NCI-H2171 treated with DMSO at 0.1 percent for 48 hours (cell line): ENCODE measurements around the gene MARS2.
"Not testable (repeated sequence)": the region's sequence is repeated elsewhere in the genome, so short reads cannot be mapped to it uniquely, and the experiment has no call there.

Source experiments
- DNase-seq: peaks from one replicate; lab custom pipeline; 2025; lab: John Stamatoyannopoulos, UW

MARS2 gene

DNA sequence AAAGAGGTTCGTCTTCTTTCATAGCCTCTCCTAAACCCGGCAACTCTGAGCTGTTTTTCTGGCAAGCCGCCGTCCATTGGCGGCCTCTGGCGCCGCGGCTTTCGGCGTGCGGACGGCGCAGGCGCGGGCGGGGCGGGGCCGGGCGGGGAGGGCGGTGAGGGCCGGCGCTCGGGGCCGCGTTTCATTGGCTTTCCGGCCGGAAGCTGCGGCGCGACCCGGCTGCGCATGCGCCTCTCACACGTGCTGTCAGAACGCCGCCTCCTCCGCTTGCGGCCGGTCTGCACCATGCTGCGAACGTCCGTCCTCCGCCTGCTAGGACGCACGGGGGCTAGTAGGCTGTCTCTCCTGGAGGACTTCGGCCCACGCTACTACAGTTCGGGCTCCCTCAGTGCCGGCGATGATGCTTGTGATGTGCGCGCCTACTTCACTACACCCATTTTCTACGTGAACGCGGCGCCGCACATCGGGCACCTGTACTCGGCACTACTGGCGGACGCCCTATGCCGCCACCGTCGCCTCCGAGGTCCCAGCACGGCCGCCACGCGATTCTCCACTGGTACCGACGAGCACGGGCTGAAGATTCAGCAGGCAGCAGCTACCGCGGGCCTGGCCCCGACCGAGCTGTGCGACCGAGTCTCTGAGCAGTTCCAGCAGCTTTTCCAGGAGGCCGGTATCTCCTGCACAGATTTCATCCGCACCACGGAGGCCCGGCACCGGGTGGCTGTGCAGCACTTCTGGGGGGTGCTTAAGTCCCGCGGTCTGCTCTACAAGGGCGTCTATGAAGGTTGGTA lies at the start of gene MARS2:
Gene MARS2, plus strand, starts transcription at position 249 of the 791 bp plus-strand sequence. Its CDS starts 37 bp downstream, at position 286.
- peak; percentile 89 for DNase-seq

GRCh38 chr2:197657562-197657961 lies 47.6 kb upstream of the MARS2 start:
- DNase-seq = no peak

GRCh38 chr2:197661626-197662025 lies 43.5 kb upstream of the MARS2 start:
- DNase-seq = no peak

- DNase-seq = no peak
These were observed 38.9 kb upstream of the MARS2 start for GRCh38 chr2:197666277-197666676.

GRCh38 chr2:197668296-197668695 lies 36.9 kb upstream of the MARS2 start:
- DNase-seq = no peak

DNA sequence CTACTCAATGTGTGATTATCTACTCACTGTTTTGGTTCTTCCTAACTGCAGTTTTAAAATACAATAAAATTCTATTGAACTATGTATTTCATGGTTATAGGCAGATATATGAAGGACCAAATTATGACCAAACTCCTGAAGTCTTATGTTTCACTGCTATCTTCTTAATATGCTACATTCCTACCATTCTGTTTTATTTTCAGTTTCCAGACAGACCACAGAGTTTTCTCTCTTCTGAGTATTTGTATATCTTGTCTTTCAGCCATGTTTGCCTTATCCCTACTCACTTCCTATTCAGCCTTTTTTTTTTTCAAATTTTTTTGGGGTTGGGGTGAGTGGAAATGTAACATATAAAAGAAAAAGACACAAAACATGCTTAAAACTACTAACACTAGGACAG lies 36.1 kb upstream of the MARS2 start:
- DNase-seq = no peak

DNA sequence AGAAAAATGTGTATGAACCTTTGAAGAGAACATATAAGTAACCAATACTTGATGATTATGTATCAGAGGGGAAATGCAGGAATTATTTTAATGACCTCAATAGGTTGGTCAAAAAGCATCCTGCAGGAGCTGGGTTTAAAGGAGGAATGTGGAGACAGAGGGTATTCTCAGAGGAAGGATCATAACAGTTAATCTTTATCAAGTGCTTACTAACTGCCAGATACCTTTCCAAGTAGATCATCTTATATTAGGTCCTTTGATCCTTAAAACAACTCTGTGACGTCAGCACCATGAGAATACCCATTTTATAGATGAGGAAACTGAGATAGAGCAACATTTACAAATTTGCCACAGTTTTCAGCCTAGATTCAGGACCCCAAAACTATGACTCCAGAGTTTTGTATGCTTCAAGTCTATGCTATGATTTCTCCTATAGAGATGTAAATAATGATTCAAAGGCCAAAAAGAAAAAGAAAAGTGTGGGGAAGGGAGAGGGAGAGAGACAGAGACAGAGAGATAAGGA lies 32.7 kb upstream of the MARS2 start:
- no peak for DNase-seq

DNA sequence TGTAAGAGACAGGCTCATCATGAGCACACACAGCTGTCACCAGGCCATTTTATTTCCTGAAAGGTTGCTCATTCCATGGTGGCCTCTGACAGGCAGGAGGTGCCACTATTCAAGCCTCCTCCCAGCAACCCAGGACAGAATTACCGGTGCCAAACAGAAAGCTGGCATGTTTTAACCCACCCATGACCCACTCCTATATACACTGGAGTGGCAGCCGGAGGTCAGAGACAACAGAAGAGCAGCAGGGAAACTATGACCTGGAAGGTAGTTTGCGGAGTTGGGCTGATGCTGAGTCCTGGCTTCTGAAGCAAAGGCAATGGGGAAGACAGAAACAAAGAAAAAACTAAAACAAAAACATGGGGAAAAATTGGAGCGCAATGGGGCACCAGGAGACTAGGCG lies 32.1 kb upstream of the MARS2 start:
- DNase-seq = no peak

GRCh38 chr2:197673606-197674005 lies 31.6 kb upstream of the MARS2 start:
- DNase-seq = no peak

DNA sequence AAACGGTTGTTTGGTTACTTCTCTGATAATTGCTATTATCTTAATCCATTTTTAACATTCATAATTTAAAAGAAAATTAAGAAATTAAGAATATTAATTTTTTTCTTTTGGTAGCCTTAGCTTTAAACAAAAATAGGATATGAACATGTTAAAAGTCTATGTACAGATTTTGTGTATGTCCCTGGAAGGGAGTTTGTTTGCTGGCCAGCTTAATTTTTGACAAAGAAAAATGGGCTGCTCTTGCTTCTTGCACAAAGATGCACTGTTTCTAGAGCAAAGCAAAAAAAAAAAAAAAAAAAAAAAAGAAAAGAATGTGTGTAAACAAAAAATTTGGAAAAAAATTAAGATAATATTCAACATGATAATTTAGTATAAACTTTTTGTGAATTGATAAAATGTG lies 31.1 kb upstream of the MARS2 start:
- DNase-seq = no peak

GRCh38 chr2:197674591-197674990 lies 30.6 kb upstream of the MARS2 start:
- DNase-seq = peak; percentile 41

DNA sequence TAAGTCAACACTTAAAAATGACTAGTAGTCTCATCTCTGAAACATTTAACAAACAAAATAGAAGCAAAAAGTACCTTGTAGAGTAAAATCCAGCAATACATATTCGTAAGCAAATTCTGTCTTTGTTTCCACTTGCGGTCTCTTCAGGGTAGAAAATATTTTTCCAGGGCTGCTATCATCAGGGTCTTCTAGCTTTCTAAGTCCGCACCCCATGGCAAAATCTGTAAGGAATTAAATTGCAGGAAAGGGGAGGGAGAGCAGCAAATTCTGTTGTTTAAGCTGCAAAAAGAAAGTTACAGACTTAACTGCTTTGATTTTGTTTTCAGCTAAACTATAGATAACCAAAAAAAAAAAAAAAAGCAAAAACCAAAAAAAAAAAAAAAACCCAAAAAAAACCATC lies 29.9 kb upstream of the MARS2 start, which contains the start of gene RFTN2:
Gene RFTN2, minus strand, starts transcription at position 342 of the 400 bp plus-strand sequence. Its CDS starts 129 bp downstream, at position 213.
- no peak for DNase-seq

- no peak for DNase-seq
These were observed 29.4 kb upstream of the MARS2 start for GRCh38 chr2:197675711-197676188.

DNA sequence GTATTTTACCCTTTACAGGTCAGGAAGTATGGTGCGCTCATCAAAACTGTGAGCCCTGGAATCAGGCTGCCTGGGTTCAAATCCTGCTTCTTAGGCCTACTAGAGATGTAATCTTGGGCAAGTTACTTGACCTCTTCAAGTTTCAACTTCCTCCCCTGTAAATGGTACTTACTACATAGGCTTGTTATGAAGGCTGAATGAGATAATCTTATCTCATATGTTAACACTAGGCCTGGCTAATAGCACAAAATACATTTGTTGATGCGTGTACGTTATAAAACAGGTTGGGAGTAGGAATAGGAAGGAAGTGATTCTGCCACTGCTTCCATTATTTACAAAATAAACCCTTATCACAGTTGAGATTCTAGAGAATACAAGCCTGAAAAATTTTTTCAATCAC lies 28.1 kb upstream of the MARS2 start:
- DNase-seq = no peak

DNA sequence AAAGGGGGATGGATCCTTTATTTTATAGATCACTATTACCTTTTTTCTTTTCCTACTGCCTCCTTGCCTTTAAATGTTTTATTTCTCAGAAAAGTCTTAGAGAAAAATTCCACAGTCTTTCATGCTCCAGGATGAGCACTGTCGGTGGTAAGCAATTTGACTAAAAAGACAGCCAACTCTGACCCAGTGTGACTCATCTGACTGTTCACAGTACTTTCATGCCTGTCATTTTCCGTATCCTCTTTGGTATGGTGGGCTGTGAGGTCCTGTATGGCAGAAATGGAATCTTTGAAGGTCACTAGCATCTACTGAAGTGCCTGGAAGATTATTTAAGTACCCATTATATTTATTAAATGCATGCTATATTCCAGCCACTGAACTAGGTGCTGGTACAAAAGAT lies 27.7 kb upstream of the MARS2 start:
- DNase-seq = no peak

- not testable (repeated sequence) for DNase-seq
These were observed 10.0 kb upstream of the MARS2 start for GRCh38 chr2:197695206-197695605.

GRCh38 chr2:197695971-197696370 lies 9.2 kb upstream of the MARS2 start:
- not testable (repeated sequence) for DNase-seq

DNA sequence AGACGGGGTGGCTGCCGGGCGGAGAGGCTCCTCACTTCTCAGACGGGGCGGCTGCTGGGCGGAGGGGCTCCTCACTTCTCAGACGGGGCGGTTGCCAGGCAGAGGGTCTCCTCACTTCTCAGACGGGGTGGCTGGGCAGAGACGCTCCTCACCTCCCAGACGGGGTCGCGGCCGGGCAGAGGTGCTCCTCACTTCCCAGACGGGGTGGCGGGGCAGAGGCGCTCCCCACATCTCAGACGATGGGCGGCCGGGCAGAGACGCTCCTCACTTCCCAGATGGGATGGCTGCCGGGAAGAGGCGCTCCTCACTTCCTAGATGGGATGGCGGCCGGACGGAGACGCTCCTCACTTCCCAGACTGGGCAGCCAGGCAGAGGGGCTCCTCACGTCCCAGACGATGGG lies 8.6 kb upstream of the MARS2 start:
- not testable (repeated sequence) for DNase-seq

DNA sequence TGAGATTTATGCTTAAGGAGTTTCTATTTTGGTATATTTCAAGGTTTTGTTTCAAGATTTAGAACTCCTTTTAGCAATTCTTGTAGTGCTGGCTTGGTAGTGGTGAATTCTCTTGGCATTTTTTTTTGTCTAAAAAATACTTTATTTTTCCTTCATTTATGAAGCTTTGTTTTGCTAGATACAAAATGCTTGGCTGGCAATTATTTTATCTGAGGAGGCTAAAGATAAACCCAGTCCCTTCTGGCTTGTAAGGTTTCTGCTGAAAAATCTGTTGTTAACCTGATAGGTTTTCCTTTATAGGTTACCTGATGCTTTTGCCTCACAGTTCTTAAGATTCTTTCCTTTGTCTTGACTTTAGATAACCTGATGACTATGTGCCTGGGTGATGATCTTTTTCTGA lies 5.4 kb upstream of the MARS2 start:
- DNase-seq = not testable (repeated sequence)

DNA sequence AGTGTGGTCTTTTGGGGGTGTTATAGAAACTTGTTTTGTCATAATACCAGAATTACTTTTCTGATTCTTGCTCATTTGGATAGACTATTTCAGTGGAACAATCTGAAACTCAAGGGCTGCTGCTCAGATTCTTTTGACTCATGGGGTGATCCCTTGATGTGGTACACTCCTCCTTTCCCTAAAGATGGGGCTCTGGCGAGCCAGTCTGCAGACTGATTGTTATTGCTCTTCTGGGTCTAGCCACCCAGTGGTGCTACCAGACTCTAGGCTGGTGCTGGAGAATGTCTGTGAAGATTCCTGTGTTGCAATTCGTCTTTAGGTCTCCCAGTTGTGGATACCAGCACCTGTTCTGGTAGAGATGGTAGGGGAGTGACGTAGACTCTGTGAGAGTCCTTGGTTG lies 4.2 kb upstream of the MARS2 start:
- no peak for DNase-seq

DNA sequence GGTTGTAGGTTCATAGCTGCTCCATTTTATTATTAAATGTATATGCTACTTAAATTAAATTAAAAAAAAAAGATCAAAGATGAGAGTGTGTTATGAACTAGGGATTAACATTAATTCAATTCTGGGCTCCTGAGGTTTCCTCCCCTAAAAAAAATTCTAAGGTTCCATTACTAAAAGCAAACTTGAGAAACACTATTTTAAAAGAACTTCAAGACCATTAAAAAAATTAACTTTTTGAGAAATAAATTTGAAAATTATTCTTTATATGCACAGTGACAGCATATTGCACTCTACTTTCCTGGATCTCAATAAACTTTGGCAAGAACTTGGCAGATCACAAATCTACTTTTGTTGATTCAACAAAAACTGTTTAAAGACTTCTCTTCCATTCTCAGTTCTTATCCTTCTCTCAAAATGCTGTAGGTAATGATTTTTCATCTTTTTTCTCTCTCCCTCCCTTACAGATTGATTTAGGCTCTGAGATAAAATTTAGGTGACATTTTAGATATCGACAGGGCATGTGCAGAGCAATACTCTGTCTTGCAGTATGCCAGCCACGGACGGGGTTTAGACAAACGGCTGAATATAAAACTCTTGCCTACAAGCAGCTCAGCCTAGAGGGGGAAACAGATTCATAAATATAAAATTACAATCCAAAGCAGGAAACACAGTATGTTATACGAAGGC lies 592 bp upstream of the MARS2 start:
- DNase-seq = no peak

GRCh38 chr2:197705912-197706838 lies 1.0 kb downstream of the MARS2 start:
- no peak for DNase-seq
